ENCODE results near the gene NBPF11.
"Not testable (repeated sequence)": the region's sequence is repeated elsewhere in the genome, so short reads cannot be mapped to it uniquely, and the experiment has no call there.

DNA sequence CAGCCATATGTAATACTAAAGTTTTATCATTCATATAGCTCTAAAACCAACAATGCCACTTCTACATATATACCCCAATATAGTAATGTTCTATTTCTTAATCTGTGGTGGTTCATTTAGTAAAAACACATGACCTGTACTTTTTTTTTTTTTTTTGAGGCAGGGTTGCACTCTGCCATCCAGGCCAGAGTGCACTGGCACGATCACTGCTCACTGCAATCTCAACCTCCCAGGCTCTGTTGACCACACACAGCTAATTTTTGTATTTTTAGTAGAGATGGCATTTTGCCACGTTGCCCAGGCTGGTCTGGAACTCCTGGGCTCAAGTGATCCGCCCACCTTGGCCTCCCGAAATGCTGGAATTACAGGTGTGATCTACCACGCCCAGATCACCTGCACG, 2.1 kb downstream of the NBPF11 start:
- TF ChIP-seq, protein P1, sequence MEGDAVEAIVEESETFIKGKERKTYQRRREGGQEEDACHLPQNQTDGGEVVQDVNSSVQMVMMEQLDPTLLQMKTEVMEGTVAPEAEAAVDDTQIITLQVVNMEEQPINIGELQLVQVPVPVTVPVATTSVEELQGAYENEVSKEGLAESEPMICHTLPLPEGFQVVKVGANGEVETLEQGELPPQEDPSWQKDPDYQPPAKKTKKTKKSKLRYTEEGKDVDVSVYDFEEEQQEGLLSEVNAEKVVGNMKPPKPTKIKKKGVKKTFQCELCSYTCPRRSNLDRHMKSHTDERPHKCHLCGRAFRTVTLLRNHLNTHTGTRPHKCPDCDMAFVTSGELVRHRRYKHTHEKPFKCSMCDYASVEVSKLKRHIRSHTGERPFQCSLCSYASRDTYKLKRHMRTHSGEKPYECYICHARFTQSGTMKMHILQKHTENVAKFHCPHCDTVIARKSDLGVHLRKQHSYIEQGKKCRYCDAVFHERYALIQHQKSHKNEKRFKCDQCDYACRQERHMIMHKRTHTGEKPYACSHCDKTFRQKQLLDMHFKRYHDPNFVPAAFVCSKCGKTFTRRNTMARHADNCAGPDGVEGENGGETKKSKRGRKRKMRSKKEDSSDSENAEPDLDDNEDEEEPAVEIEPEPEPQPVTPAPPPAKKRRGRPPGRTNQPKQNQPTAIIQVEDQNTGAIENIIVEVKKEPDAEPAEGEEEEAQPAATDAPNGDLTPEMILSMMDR (IDR thresholded peaks at IDR 0.05 in 4 of 5, conservative IDR thresholded peaks at IDR 0.05 in 1 of 5): not testable (repeated sequence)
- not testable (repeated sequence) for TF ChIP-seq POLR2A (IDR thresholded peaks at IDR 0.05)

All from gastrocnemius medialis (tissue), 4 donors.